Thoracic aorta (tissue), 2 donors: ENCODE results near the gene OR5B12. TPM values are rescaled to one million over a fixed set of nuclear protein-coding genes. Genes with fewer than 3 reads are reported as not detected.
"Not testable (repeated sequence)": the region's sequence is repeated elsewhere in the genome, so short reads cannot be mapped to it uniquely, and the experiment has no call there.

Experiments
- ATAC-seq: fragments of 150-250 bp; one replicate; pipeline ENCODE4 v1.8.0; 2017; ENCODE audit warnings: low read depth; ENCODE audit not compliant: insufficient number of reproducible peaks, low FRiP score
- DNase-seq: peaks from one replicate; pipeline ENCODE4 v3.0.0-alpha.2; 2020; ENCODE audit warnings: low spot score
- H3K27ac ChIP-seq, 2 donors: fragments of 200-600 bp; sonication (generic); 1 replicate in 1 of 2; 2 replicates in 1 of 2; pipeline ENCODE4 v1.5.1; 2016; ENCODE audit warnings: mild to moderate bottlenecking in 2 of 2, moderate library complexity in 2 of 2
- H3K27me3 ChIP-seq: fragments of 200-600 bp; sonication (generic); replicated peaks from 2 replicates; pipeline ENCODE4 v1.6.0; 2016; ENCODE audit warnings: mild to moderate bottlenecking; ENCODE audit not compliant: insufficient read depth
- H3K36me3 ChIP-seq: fragments of 200-600 bp; sonication (generic); one replicate; pipeline ENCODE4 v1.5.1; 2016
- H3K4me1 ChIP-seq, 2 donors: fragments of 200-600 bp; sonication (generic); 1 replicate in 1 of 2; 2 replicates in 1 of 2; pipeline versions ENCODE4 v1.5.1 to v1.6.0; 2016; ENCODE audit warnings: low read depth in 2 of 2, mild to moderate bottlenecking in 1 of 2; ENCODE audit not compliant: control insufficient read depth in 1 of 2
- H3K4me3 ChIP-seq: fragments of 200-600 bp; sonication (generic); 2 replicates; pipeline ENCODE4 v1.5.1; 2016; ENCODE audit warnings: mild to moderate bottlenecking
- H3K9me3 ChIP-seq: fragments of 200-600 bp; sonication (generic); 2 replicates; pipeline ENCODE4 v1.5.1; 2016
- total RNA-seq, 2 donors: library from RNA; depleted of rRNA; stranded (reverse); fragments of >200 nt; gene quantifications; one replicate each; pipeline versions ENCODE4 v1.1.0 to v1.2.3, GENCODE V29; 2016
- TF ChIP-seq, protein P1 (sequence below): fragments of 200-600 bp; sonication (generic); IDR thresholded peaks from one replicate; pipeline ENCODE4 v1.5.1; 2019; ENCODE audit warnings: antibody characterized with exemption

OR5B12 gene
- total RNA-seq, 2 donors from 2014 or later: not detected

DNA sequence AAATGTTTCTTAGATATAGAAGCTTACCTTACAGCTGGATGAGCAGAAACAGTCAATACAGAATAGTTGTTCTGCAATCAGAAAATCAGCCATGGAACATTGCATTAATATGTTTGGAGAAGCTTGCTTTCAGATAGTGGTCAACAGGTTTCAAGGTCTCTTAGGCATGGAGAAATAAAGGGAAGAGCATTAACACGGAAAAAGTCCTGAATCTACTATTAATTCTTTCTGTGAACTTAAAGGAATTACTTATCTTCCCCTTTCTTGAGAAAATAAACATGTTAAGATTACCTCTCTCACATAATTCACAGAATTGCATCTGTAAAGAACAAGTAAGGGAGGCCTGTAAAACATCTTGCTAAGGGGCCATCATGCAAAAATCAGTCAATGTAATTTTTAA lies 35.3 kb downstream of the OR5B12 start, which contains the start of gene OR5B3:
Gene OR5B3, minus strand, starts transcription at position 101 of the 400 bp plus-strand sequence. CDS start 3,465 bp downstream, outside the sequence.
- TF ChIP-seq, protein P1, sequence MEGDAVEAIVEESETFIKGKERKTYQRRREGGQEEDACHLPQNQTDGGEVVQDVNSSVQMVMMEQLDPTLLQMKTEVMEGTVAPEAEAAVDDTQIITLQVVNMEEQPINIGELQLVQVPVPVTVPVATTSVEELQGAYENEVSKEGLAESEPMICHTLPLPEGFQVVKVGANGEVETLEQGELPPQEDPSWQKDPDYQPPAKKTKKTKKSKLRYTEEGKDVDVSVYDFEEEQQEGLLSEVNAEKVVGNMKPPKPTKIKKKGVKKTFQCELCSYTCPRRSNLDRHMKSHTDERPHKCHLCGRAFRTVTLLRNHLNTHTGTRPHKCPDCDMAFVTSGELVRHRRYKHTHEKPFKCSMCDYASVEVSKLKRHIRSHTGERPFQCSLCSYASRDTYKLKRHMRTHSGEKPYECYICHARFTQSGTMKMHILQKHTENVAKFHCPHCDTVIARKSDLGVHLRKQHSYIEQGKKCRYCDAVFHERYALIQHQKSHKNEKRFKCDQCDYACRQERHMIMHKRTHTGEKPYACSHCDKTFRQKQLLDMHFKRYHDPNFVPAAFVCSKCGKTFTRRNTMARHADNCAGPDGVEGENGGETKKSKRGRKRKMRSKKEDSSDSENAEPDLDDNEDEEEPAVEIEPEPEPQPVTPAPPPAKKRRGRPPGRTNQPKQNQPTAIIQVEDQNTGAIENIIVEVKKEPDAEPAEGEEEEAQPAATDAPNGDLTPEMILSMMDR: no peak
- H3K9me3 ChIP-seq: peaks cover 14% of the 10 kb centered on the region
- H3K27me3 ChIP-seq: no peaks in the 10 kb centered on the region
- H3K4me1 ChIP-seq: no peaks in the 10 kb centered on the region
- DNase-seq (no peak), ATAC-seq (no peak)
- no peak within 1 kb of the TSS for H3K27ac ChIP-seq
- H3K36me3 ChIP-seq: no peaks in the 10 kb centered on the region
- no peak within 1 kb of the TSS for H3K4me3 ChIP-seq

DNA sequence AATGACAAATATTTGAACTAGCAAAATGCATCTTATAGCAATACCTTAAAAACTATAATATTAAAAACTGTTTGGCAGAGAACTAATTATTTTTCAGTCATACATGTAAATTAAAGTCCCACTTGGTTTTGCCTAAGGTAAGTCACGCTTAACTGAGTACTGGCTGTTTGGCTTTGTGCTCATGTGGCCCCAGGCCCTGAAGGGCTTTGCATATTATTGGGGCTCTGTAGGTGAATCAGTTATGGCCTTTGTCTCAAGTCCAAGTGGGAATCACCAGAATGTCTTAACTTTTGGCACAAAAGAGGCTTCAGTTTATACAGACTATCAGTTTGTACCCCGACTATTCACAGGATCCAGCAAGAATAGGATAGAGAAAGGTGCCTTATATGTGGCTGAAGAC lies 42.4 kb downstream of the OR5B12 start:
- H3K27ac ChIP-seq, DNase-seq, H3K4me3 ChIP-seq, H3K4me1 ChIP-seq, H3K36me3 ChIP-seq, H3K9me3 ChIP-seq, H3K27me3 ChIP-seq, ATAC-seq: not testable (repeated sequence)

DNA sequence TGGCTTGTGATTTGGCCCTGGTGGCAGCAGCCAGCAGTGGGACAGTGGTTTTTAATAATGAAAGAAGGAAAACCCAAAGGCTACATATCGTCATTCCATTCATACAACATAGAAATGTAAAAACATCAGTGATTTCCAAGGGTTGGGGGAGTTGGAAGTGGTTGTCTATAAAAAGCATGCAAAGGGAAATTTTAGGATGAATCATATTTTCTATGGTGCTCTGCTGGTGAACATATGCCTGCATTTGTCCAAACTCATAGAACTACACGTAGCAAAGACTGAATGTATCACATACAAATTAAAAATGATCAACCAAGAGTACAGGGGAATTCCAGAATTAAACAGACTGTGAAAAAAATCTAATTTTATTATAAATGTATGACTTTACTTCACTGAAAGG lies 46.5 kb downstream of the OR5B12 start:
- TF ChIP-seq, protein P1: no peak
- no peak overlapping the region for H3K4me3 ChIP-seq
- no peak overlapping the region for H3K27ac ChIP-seq
- ATAC-seq: no peak
- peaks cover 4% of the 10 kb centered on the region for H3K9me3 ChIP-seq
- no peak for DNase-seq
- H3K4me1 ChIP-seq: no peaks in the 10 kb centered on the region
- no peaks in the 10 kb centered on the region for H3K36me3 ChIP-seq
- no peaks in the 10 kb centered on the region for H3K27me3 ChIP-seq

DNA sequence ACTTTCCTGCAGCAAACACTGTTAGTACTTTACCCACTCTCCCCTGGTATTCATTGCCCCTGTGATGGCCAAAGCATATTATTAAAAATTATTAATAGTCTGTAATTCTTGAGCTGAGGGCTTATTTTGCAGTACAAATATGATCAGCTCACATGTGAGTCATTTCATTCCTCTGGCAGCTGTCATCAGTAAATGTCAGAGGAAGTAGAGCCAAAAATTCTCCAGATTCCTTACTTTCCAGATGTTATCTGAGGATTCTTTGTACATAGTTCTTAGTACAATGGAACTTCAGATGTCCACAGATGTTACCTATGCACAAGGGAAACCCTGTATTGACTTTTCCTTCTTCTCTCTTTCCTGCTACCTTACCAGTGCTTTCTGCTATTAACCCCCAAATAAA lies 47.8 kb downstream of the OR5B12 start:
- DNase-seq: no peak
- TF ChIP-seq, protein P1: no peak
- H3K27ac ChIP-seq: no peak overlapping the region
- H3K36me3 ChIP-seq: no peaks in the 10 kb centered on the region
- no peaks in the 10 kb centered on the region for H3K27me3 ChIP-seq
- no peaks in the 10 kb centered on the region for H3K4me1 ChIP-seq
- no peak for ATAC-seq
- peaks cover 4% of the 10 kb centered on the region for H3K9me3 ChIP-seq
- H3K4me3 ChIP-seq: no peak overlapping the region

DNA sequence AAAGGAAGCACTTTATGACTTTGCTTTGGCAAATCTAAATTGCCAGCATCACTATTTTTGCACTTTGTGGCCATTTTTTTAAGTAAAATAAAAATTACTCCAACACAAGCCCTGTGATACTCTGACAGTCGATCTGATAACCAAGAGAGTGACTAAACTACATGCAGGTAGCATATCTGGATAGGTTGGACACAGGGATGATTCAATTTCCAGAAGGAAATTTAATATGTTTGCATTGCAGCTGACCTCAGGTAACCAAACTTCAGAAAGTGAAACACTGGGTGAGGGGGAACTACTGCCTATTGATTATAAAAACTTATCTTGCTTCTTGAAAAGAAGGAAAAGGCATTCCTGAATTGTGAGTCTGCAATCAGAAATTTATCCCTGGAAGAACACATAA lies 49.3 kb downstream of the OR5B12 start:
- H3K4me3 ChIP-seq: no peak overlapping the region
- no peaks in the 10 kb centered on the region for H3K27me3 ChIP-seq
- TF ChIP-seq, protein P1: no peak
- DNase-seq (no peak), ATAC-seq (no peak)
- no peaks in the 10 kb centered on the region for H3K36me3 ChIP-seq
- H3K9me3 ChIP-seq: peaks cover 4% of the 10 kb centered on the region
- H3K4me1 ChIP-seq: no peaks in the 10 kb centered on the region
- no peak overlapping the region for H3K27ac ChIP-seq

DNA sequence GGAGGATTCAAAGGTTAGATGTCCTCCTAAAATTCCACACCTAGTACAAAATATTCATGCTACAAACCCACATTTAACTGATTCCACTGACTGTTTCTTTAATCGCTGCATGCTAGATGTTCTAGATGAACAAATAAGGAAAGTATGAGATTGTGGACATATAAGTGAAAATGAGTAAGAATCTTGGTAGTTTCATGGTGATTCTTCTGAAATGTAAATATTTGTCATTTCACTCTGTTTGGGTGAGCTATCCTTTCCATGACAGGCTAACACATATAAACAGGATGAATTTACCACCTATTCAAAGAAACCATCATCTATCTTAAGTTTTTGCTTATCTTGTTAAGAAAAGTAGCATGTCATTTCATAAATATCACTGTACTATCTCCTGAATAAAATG lies 50.2 kb downstream of the OR5B12 start:
- no peak for DNase-seq
- H3K4me3 ChIP-seq: no peak overlapping the region
- no peak for ATAC-seq

More for the DNA sequence above, 50.2 kb downstream of the OR5B12 start:
- H3K27ac ChIP-seq: no peak overlapping the region
- no peaks in the 10 kb centered on the region for H3K4me1 ChIP-seq
- H3K9me3 ChIP-seq: peaks cover 4% of the 10 kb centered on the region
- no peaks in the 10 kb centered on the region for H3K36me3 ChIP-seq
- TF ChIP-seq, protein P1: no peak
- H3K27me3 ChIP-seq: no peaks in the 10 kb centered on the region
